ENCODE data around the gene WASHC4.

The WASHC4 gene

DNA sequence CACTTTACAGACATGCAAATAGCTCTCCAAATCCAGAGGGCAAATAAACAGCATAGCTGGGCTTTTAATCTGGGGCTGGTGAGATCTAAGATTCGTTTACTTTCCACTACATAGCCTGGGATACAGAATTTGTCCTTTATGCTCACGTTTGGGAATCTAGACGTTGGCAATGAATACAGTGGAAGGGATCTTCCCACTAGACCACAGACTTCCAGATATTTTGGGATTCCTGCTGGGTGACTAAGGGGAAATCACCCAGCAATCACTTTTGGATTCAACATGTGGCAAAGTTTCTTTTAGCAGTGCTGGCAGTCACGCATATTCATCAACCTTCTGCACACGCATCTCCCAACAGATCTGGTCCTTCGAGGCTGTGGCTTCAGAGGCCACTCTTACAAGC, 104.9 kb downstream of the WASHC4 start:
- no peak for DNase-seq

DNA sequence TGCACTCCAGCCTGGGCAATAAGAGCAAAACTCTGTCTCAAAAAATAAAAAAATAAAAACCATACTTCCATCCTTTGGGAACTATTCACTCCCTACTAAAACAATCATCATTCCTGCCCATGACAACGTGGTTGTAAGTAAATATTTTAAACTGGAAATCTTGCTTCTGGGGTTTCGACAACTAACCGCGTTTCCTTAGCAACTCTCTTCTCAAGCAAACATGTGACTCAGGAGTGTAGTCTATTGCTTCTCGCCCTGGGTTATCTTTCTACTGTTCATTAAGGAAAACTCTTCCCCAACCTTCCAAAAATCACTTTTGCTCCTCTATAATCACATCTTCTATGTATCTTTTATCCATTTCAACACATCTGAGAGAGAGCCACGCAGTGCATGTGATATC, 106.6 kb downstream of the WASHC4 start:
- no peak for DNase-seq

- no peak for DNase-seq
Measured at GRCh38 chr12:105214670-105215375, 107.3 kb downstream of the WASHC4 start.

- no peak for DNase-seq
Measured at GRCh38 chr12:105218434-105218833, 110.9 kb downstream of the WASHC4 start.

All from suppressor macrophage treated with lipopolysaccharide for 4 hours (primary cell).